ENCODE results near the gene AHNAK.
"Not testable (repeated sequence)": the region's sequence is repeated elsewhere in the genome, so short reads cannot be mapped to it uniquely, and the experiment has no call there.

Gene AHNAK

GRCh38 chr11:62546244-62546928, at the start of gene AHNAK:
TSS of gene AHNAK (minus strand) at chr11:62546806. CDS start at chr11:62536098, 10,708 bp downstream.
- peak in 12 of 56 donors; percentile 10 to 56 (median 42) for DNase-seq

GRCh38 chr11:62595124-62595523, 48.5 kb upstream of the AHNAK start:
- DNase-seq, result no peak

DNA sequence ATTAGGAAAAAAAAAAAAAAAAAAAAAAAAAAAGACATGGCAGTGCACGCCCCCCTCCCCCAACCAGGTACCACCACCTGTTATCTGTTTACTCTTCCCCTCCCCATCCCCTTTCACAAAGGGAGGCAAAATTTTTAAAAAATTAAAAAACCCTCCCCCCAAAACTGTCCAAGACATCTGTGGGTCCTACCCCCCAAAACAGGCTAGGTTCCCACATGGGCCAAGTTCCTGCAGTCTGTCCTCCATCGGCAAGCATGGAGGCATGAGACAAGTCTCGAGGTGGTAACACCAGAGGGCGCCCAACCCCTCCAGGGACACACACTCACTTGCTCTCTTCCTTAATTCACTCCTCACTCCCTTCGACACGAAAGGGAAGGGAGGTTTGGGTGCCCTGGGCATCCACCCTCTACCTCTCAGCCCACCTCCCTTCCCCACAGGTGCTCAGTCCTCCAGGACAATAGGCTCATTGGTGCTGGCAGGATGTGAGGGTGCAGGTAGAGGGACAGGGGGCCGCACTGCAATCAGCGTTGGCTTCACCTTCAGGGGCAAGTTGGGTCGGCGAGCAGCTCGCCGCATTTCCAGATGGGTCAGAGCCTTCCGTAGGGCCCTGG, 46.9 kb upstream of the AHNAK start:
- DNase-seq, result peak in 45 of 56 donors; percentile 9 to 83 (median 54)

- DNase-seq, result peak in 34 of 56 donors; percentile 30 to 82 (median 56)
Measured at GRCh38 chr11:62592989-62593421, 46.4 kb upstream of the AHNAK start.

- DNase-seq, result peak in 2 of 56 donors; percentile 40 to 56
Measured at GRCh38 chr11:62592146-62592815, 45.7 kb upstream of the AHNAK start.

GRCh38 chr11:62591448-62592145, 45.0 kb upstream of the AHNAK start, which contains the start of gene TUT1:
TSS of gene TUT1 (minus strand) at chr11:62591523. CDS start at chr11:62591485, 38 bp downstream.
- peak; percentile 67 to 99 (median 96) for DNase-seq

DNA sequence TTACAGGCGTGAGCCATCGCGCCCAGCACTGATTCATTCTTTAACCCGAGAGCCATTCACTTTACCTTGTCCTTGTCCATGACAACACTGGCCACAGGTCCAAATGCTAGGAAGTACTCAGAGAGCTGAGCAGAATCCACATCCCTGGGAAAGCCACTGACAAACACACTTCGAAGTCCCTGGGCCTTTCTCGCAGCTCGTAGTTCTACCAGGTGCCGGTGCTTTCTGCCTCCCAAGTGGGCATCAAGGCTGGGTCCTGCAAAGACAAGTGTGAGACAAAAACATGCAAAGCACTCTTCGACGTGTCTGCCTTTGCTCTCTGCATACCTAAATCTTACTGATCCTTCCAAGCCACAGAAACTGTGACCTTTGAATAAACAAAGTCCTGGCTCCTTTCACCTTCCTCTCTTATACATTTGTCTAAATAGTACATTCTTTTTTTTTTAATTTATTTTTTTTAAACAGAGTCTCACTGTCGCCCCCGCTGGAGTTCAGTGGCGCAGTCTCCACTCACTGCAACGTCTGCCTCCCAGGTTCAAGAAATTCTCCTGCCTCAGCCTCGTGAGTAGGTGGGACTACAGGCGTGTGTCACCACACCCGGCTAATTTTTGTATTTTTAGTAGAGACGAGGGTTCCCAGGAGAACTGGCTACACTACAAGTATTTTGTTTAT, 42.5 kb upstream of the AHNAK start:
- no peak for DNase-seq

GRCh38 chr11:62585356-62585755, 38.8 kb upstream of the AHNAK start:
- DNase-seq, result not testable (repeated sequence)

DNA sequence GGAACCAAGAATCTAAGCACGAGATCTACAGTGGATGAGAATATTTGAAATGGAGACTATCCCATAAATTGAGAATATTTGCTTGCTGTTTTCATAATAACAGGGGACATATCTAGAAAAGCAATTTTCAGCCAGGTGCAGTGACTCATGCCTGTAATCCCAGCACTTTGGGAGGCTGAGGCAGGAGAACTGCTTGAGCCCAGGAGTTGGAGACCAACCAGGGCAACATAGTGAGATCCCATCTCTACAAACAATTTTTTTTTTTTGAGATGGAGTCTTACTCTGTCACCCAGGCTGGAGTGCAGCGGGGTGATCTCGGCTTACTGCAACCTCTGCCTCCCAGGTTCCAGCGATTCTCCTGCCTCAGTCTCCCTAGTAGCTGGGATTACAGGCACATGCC, 35.1 kb upstream of the AHNAK start:
- DNase-seq, result not testable (repeated sequence)

DNA sequence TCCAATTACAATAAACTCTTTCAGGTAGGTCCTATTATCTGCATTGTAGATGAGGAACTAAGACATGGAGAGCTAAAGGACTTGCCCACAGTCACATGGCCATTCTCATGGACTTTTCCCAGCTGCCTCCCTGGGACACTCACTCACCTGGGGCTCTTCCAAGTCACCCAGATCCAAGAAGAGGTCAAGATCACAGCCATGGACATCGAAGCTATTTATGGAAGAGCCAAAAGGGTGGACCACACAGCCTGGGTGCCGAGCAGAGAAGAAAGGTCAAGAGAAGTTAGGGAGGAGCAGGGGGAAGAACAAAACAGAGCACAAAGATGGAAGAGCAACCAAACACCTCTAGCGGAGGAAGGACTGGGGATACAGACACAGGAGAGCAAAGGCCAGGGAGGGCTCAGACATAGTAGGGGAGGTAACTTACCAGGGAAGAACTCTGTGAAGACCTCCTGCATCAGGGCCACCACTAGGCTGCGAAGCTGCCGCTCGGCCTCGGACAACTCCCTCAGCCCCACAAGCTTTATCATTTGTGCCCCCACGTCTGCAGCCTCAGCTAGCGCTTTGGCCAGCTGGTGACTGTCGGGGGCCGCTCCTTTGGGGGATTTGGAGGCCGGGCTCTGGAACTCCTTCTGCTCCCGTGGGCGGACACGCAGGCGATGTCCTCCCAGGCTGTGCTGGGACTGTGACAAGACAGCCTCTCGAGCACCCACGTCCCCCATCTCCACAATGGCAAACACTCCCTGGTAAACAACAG, 34.5 kb upstream of the AHNAK start:
- DNase-seq, result no peak

- DNase-seq, result no peak
Measured at GRCh38 chr11:62579252-62579651, 32.6 kb upstream of the AHNAK start.

DNA sequence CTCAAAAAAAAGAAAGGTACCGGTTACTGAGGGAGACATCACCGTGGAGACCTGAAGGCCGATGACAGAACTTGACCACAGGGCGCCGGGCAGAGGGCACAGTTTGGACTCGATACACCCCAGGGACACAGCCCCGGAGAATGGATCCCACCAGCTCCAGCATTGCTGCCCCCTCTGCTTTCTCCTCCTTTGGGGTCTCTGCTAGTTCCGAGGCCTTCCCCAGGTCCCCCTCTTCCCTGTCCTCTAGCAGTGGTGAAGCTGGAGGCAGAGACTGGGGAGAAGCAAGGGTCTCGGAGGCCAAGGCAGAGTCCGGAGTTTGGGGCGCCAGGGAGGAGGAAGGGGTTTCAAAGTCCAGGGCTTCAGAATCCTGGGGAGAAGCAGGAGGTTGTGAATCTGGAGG, 31.9 kb upstream of the AHNAK start:
- DNase-seq, result no peak

DNA sequence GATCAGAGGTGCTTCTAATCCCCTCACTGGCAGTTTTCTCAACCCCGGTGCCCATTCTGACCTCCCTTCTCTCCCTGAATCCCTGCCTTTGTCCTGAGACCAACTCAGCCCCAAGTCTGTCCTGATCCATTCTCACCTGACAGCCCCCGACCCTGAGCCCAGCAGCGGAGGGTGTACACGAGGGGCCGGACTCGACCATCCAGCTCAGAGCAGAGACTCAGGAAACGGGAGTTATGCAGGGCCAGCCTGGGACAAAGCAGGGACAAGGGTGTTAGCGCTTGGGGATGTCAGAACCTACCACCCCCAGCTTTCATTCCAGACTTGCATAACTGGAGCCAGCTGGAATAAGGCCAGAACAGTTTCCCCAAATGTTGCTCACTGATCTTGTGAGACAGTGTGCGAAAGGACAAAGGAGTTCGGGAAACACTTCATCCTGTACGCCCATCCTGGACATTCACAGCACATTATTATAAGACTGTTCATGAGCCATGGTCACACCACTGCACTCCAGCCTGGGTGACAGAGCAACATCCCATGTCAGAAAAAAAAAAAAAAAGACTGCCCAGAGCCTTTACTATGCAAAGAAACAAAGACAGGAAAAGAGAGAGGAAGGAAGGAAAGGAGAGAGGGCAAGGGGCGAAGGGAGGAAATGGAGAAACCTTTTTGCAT, 30.6 kb upstream of the AHNAK start:
- DNase-seq, result no peak

GRCh38 chr11:62575837-62576236, 29.2 kb upstream of the AHNAK start:
- no peak for DNase-seq

DNA sequence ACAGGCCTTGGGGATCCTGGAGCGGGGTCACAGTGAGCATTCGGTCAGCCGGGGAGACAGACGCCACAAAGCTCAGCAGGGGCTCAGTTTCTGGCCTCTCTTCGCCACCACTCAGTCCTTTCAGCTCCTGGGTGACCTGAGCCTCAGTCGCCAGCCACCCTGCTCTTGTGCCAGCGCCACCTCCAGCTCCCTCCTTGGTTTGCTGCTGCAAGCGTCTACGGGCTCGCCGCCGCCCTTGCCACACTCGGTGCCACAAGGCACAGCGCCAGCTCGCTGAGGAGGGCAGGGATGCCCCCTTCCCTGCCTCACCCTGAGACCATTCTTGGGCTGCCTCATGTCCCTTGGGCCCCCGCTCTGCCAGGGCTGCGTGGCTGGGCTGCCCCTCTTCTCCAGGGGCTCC, 28.6 kb upstream of the AHNAK start:
- no peak for DNase-seq

- peak in 20 of 56 donors; percentile 15 to 66 (median 45) for DNase-seq
Measured at GRCh38 chr11:62574363-62575071, 27.9 kb upstream of the AHNAK start.

DNA sequence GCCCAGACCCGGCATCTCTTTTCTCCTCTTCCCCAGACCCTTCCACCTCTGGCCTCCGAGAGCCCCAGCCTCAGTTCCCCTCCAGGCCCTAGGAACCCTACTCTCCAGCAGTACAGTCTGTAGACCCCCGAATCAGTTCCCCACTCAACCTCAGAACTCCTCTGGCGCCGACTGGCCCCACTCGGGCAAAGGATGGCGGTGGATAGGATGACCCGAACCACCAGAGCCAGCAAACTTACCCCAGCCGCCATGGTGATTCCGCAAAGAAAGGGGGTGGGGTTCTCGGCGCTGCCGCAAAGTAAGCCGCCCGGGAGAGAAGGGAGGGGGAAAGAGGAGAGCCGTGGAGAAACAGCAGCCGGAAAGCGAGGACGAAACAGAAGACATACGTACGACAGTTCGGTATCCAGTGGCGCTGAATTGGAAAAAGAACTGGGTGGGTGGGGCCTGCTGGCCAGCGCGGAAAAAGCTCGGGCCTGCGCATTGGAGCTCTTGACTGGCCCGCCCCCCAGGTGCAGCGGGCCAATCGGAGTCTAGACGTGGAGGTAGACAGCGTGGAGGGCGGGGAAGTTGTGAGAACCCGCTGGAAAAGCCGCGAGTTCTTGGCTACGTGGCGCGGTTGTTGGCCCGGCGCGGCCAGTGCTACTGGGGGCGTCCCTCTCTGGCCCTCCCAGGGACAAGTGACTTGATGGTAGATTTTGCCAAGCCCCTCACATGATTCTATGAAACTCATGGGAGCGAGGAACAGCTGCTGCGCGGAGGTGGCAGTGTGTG, 27.2 kb upstream of the AHNAK start, which contains the start of gene EEF1G:
EEF1G (minus strand) TSS at position 300 of the 771 bp plus-strand sequence; CDS start at position 251, 49 bp downstream.
- peak; percentile 78 to 99 (median 98) for DNase-seq

- peak in 5 of 56 donors; percentile 45 to 60 (median 51) for DNase-seq
Measured at GRCh38 chr11:62573006-62573591, 26.5 kb upstream of the AHNAK start.

Data from amygdala (tissue), 56 donors.